Sigmoid colon (tissue), 7 donors: ENCODE results near the gene PRR19. TPM values are rescaled to one million over a fixed set of nuclear protein-coding genes. Genes with fewer than 3 reads are reported as not detected.

ENCODE experiments used
- DNase-seq: peaks from one replicate; pipeline ENCODE4 v3.0.0-alpha.2; 2019
- H3K27ac ChIP-seq, 4 donors: fragments of 200-600 bp; sonication (generic); one replicate each; pipeline ENCODE4 v1.5.1; 2016 to 2019; ENCODE audit warnings: mild to moderate bottlenecking in 1 of 4
- H3K27me3 ChIP-seq, 3 donors: fragments of 200-600 bp; sonication (generic); one replicate each; pipeline ENCODE4 v1.5.1; 2019; ENCODE audit warnings: mild to moderate bottlenecking in 1 of 3
- H3K36me3 ChIP-seq, 4 donors: fragments of 200-600 bp; sonication (generic); one replicate each; pipeline ENCODE4 v1.5.1; 2016 to 2019
- H3K4me1 ChIP-seq, 4 donors: fragments of 200-600 bp; sonication (generic); one replicate each; pipeline ENCODE4 v1.5.1; 2017 to 2019
- H3K4me3 ChIP-seq, 4 donors: fragments of 200-600 bp; sonication (generic); one replicate each; pipeline ENCODE4 v1.5.1; 2017 to 2019; ENCODE audit warnings: mild to moderate bottlenecking in 2 of 4, moderate library complexity in 1 of 4
- H3K9me3 ChIP-seq, 4 donors: fragments of 200-600 bp in 3 of 4; sonication (generic) in 3 of 4; one replicate each; pipeline versions ENCODE4 v1.5.1 to v1.6.1; 2013 to 2019
- CTCF ChIP-seq, 4 experiments: fragments of 450-650 bp in 3 of 4; fragments of 200-600 bp in 1 of 4; IDR thresholded peaks; one replicate each; pipeline ENCODE4 v1.5.1; 2016 to 2019; ENCODE audit warnings: antibody characterized with exemption in 4 of 4, mild to moderate bottlenecking in 3 of 4, moderate library complexity in 2 of 4
- EP300 ChIP-seq, 4 donors: sonication (generic); formaldehyde crosslinking; IDR thresholded peaks; one replicate each; pipeline ENCODE4 v1.6.1; 2017; ENCODE audit warnings: antibody characterized with exemption in 4 of 4
- POLR2A ChIP-seq, 2 donors: fragments of 450-650 bp; IDR thresholded peaks; one replicate each; pipeline ENCODE4 v1.6.1; 2016; ENCODE audit warnings: antibody characterized with exemption in 2 of 2, mild to moderate bottlenecking in 2 of 2, moderate library complexity in 2 of 2
- POLR2AphosphoS5 ChIP-seq, 4 donors: sonication (generic); formaldehyde crosslinking; IDR thresholded peaks; one replicate each; pipeline ENCODE4 v1.6.1; 2017; ENCODE audit warnings: antibody characterized with exemption in 4 of 4
- WGBS, 2 donors: extraction: QIAGEN DNeasy Blood & Tissue Kit; methylation state at CpG; one replicate each; pipeline ENCODE4 v1.1.7; 2013; 5-methylcytosine and 5-hydroxymethylcytosine counted together
- intact Hi-C: fragments of 100-400 bp; cut with DNase I; formaldehyde crosslinking; loops from one replicate; pipeline ENCODE4 v1.15.1; 2023
- polyA plus RNA-seq, 3 donors: library from polyadenylated mRNA; stranded (reverse); fragments of 200-250 nt; gene quantifications; one replicate each; pipeline ENCODE4 v1.2.3, GENCODE V29; 2013
- total RNA-seq, 4 donors: library from RNA; depleted of rRNA; stranded (reverse); fragments of >200 nt; gene quantifications; one replicate each; pipeline ENCODE4 v1.1.0, GENCODE V29; 2016
- donor health status: healthy with polysubstance abuse.
- donor health status: Bipolar disorder and iron deficiency.
- donor health status: healthy.

PRR19 gene
- total and polyA plus RNA-seq, 7 donors: 0.69 to 0.79 TPM; not detected in 5

- H3K4me3 ChIP-seq: no peak overlapping the region
- intact Hi-C loops: loop anchor here (10.0 kb wide), 1 partner anchor 161 kb away; the partner anchor contains the start of gene POU2F2
- no peak for TF ChIP-seq POLR2AphosphoS5 (IDR thresholded peaks at IDR 0.05)
- TF ChIP-seq EP300 (IDR thresholded peaks at IDR 0.05): no peak
- TF ChIP-seq POLR2A (IDR thresholded peaks at IDR 0.05): no peak
- no peak for TF ChIP-seq CTCF (IDR thresholded peaks at IDR 0.05)
- H3K4me1 ChIP-seq: peaks cover 0 to 3% (median 0%) of the 10 kb centered on the region in 4 donors
- no peak overlapping the region for H3K27ac ChIP-seq
- 74 to 76% methylated on average over 5 of the region's 5 CpGs for WGBS, 2 donors
- no peaks in the 10 kb centered on the region for H3K9me3 ChIP-seq
- no peaks in the 10 kb centered on the region for H3K27me3 ChIP-seq
- peaks cover 20 to 55% (median 40%) of the 10 kb centered on the region in 4 donors for H3K36me3 ChIP-seq
- DNase-seq: no peak
Observed at GRCh38 chr19:42295342-42295741, 6.6 kb upstream of the PRR19 start.

GRCh38 chr19:42295831-42296525, 6.0 kb upstream of the PRR19 start:
- DNase-seq: peak; percentile 89
- H3K4me1 ChIP-seq: peaks cover 0 to 3% (median 0%) of the 10 kb centered on the region in 4 donors
- no peak overlapping the region for H3K27ac ChIP-seq
- TF ChIP-seq POLR2A (IDR thresholded peaks at IDR 0.05) (no peak), POLR2AphosphoS5 (IDR thresholded peaks at IDR 0.05) (peak in 3 of 4 donors; percentile 20 to 35 (median 24)), CTCF (IDR thresholded peaks at IDR 0.05) (peak; percentile 91 to 97 (median 94)), EP300 (IDR thresholded peaks at IDR 0.05) (no peak)
- WGBS, 2 donors: 80 to 81% methylated on average over 6 of the region's 6 CpGs
- peaks cover 19 to 49% (median 34%) of the 10 kb centered on the region in 4 donors for H3K36me3 ChIP-seq
- no peaks in the 10 kb centered on the region for H3K27me3 ChIP-seq
- intact Hi-C loops: loop anchor here (2.0 to 10.0 kb wide), 2 partner anchors 49 to 161 kb away; partner anchors contain the start of gene POU2F2
- H3K4me3 ChIP-seq: no peak overlapping the region
- no peaks in the 10 kb centered on the region for H3K9me3 ChIP-seq

GRCh38 chr19:42297039-42297438, 4.9 kb upstream of the PRR19 start:
- TF ChIP-seq POLR2AphosphoS5 (IDR thresholded peaks at IDR 0.05) (peak in 1 of 4 donors; percentile 15), CTCF (IDR thresholded peaks at IDR 0.05) (no peak), POLR2A (IDR thresholded peaks at IDR 0.05) (no peak), EP300 (IDR thresholded peaks at IDR 0.05) (no peak)
- intact Hi-C loops: loop anchor here (2.0 to 10.0 kb wide), 2 partner anchors 50 to 162 kb away; partner anchors contain the start of gene POU2F2
- DNase-seq: no peak
- H3K9me3 ChIP-seq: no peaks in the 10 kb centered on the region
- no peak overlapping the region for H3K4me3 ChIP-seq
- 92 to 94% methylated on average over 15 of the region's 15 CpGs for WGBS, 2 donors
- H3K27me3 ChIP-seq: no peaks in the 10 kb centered on the region
- peaks cover 19 to 38% (median 28%) of the 10 kb centered on the region in 4 donors for H3K36me3 ChIP-seq
- peaks cover 0 to 9% (median 6%) of the 10 kb centered on the region in 4 donors for H3K4me1 ChIP-seq
- no peak overlapping the region for H3K27ac ChIP-seq

GRCh38 chr19:42303101-42303464, 1.2 kb downstream of the PRR19 start:
- Histone ChIP-seq H3K9me3 (no peaks in the 10 kb centered on the region), H3K36me3 (no peaks in the 10 kb centered on the region), H3K4me1 (peaks cover 0 to 23% (median 11%) of the 10 kb centered on the region in 4 donors), H3K4me3 (peak overlapping the region in 3 of 4 donors; percentile 52 to 60 (median 53)), H3K27me3 (no peaks in the 10 kb centered on the region), H3K27ac (no peak overlapping the region)
- intact Hi-C loops: no loop called here
- 74 to 88% methylated on average over 11 of the region's 11 CpGs for WGBS, 2 donors
- no peak for DNase-seq
- TF ChIP-seq EP300 (IDR thresholded peaks at IDR 0.05) (no peak), POLR2AphosphoS5 (IDR thresholded peaks at IDR 0.05) (no peak), POLR2A (IDR thresholded peaks at IDR 0.05) (no peak), CTCF (IDR thresholded peaks at IDR 0.05) (no peak)
